Immature natural killer cell (primary cell): ENCODE results near the gene KMT5B. TPM values are rescaled to one million over a fixed set of nuclear protein-coding genes. Genes with fewer than 3 reads are reported as not detected.

Experiments
- DNase-seq, 3 donors: peaks; one replicate each; pipeline ENCODE4 v3.0.0; 2022; ENCODE audit warnings: mixed read lengths in 1 of 3
- H3K27ac Mint-ChIP-seq, 6 donors: one replicate each; pipeline ENCODE4 v1.8.0; 2020; ENCODE audit warnings: mixed read lengths in 6 of 6, mild to moderate bottlenecking in 5 of 6, inconsistent platforms in 4 of 6, moderate library complexity in 3 of 6
- H3K27me3 Mint-ChIP-seq, 3 donors: one replicate each; pipeline ENCODE4 v1.8.0; 2020 to 2021; ENCODE audit warnings: low read depth in 3 of 3, mild to moderate bottlenecking in 3 of 3, mixed read lengths in 3 of 3, moderate library complexity in 3 of 3, inconsistent platforms in 1 of 3
- H3K36me3 Mint-ChIP-seq, 3 donors: one replicate each; pipeline ENCODE4 v1.8.0; 2020; ENCODE audit warnings: mixed read lengths in 3 of 3, inconsistent platforms in 2 of 3, mild to moderate bottlenecking in 2 of 3
- H3K4me1 Mint-ChIP-seq, 2 donors: one replicate each; pipeline ENCODE4 v1.8.0; 2020; ENCODE audit warnings: inconsistent platforms in 2 of 2, mild to moderate bottlenecking in 2 of 2, mixed read lengths in 2 of 2, moderate library complexity in 1 of 2
- H3K4me3 Mint-ChIP-seq, 5 donors: one replicate each; pipeline ENCODE4 v1.8.0; 2020; ENCODE audit warnings: mild to moderate bottlenecking in 5 of 5, mixed read lengths in 5 of 5, inconsistent platforms in 3 of 5, moderate library complexity in 3 of 5
- H3K9me3 Mint-ChIP-seq, 6 donors: one replicate each; pipeline ENCODE4 v1.8.0; 2020; ENCODE audit warnings: mild to moderate bottlenecking in 6 of 6, mixed read lengths in 6 of 6, inconsistent platforms in 4 of 6, moderate library complexity in 3 of 6
- polyA plus RNA-seq, 3 donors: library from polyadenylated mRNA; unstranded; fragments of 300-500 nt; fragmentation: Illumina TruSeq; gene quantifications; one replicate each; pipeline ENCODE4 v1.2.3, GENCODE V29; 2021

Gene KMT5B
- polyA plus RNA-seq, 3 donors from 2014 or later = 23.9 to 58.5 (median 30.0) TPM

DNA sequence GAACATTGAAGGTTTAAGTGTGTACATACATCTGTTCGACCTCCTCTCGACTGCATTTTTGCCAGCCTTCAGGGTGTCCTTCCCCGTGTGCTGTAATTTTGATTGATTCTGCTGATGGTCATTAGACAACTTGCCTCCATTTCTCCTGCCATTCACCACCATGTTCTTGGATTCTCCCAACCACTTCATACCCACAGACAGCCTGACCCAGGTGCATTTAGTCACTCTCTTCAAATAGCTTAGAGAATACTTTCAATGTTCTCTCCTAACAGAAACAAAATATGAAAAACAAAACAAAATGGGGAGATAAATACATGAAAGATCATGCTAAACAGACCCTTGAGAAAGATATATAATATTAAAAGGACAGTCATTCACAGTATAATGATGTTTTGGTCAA, 23.2 kb downstream of the KMT5B start:
- no peaks in the 10 kb centered on the region for H3K9me3 Mint-ChIP-seq
- peaks cover 0 to 4% (median 1%) of the 10 kb centered on the region in 3 donors for H3K36me3 Mint-ChIP-seq
- no peak for DNase-seq
- H3K27me3 Mint-ChIP-seq = no peaks in the 10 kb centered on the region
- peak overlapping the region in 2 of 6 donors; percentile 2 to 8 for H3K27ac Mint-ChIP-seq
- peaks cover 42 to 60% of the 10 kb centered on the region in 2 donors for H3K4me1 Mint-ChIP-seq
- no peak overlapping the region for H3K4me3 Mint-ChIP-seq

DNA sequence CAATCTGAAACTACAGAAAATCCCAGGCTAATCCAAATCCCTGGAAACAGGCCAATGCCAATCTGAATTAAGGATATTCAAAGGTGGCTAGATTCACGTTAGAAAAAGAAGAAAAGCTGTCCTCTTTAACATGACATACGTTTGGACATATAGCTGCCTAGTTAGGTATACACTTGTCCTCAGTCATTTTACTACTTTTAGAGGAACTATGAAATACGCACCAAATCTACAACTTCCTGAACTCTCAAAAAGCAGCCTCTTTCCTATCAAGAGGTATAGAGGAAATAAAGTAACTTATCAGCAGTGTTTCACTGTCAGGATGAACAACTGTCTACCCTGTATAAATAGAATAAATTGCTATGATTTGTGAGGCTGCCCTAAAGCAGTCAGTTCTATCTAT, 24.0 kb downstream of the KMT5B start:
- no peaks in the 10 kb centered on the region for H3K27me3 Mint-ChIP-seq
- H3K4me3 Mint-ChIP-seq = no peak overlapping the region
- peaks cover 36 to 53% of the 10 kb centered on the region in 2 donors for H3K4me1 Mint-ChIP-seq
- DNase-seq = no peak
- H3K36me3 Mint-ChIP-seq = peaks cover 0 to 9% (median 7%) of the 10 kb centered on the region in 3 donors
- H3K27ac Mint-ChIP-seq = no peak overlapping the region
- no peaks in the 10 kb centered on the region for H3K9me3 Mint-ChIP-seq

DNA sequence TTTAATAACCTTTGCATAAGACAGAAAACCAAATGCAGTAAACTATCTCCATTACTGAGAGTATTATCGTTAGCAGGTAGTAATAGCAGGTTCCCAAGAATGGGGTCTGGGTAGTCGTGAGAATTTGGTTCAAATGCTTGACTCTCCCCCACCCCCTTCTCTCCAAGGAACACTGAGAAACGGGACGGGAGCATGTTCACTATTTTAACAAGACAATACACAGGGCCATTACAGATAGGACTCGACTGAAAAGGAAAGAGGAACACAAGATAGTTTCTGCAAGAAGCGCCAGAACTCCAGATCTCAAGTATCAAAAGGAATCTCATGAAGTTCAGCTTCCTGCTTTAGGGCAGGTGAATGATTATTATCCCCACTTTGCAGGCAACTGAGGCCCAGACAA, 27.0 kb downstream of the KMT5B start:
- Mint-ChIP-seq H3K27ac (peak overlapping the region in 1 of 6 donors; percentile 11), H3K27me3 (peaks cover 0 to 1% (median 0%) of the 10 kb centered on the region in 3 donors), H3K4me1 (peaks cover 13 to 28% of the 10 kb centered on the region in 2 donors), H3K36me3 (peaks cover 0 to 16% (median 14%) of the 10 kb centered on the region in 3 donors), H3K4me3 (no peak overlapping the region), H3K9me3 (no peaks in the 10 kb centered on the region)
- DNase-seq = no peak

DNA sequence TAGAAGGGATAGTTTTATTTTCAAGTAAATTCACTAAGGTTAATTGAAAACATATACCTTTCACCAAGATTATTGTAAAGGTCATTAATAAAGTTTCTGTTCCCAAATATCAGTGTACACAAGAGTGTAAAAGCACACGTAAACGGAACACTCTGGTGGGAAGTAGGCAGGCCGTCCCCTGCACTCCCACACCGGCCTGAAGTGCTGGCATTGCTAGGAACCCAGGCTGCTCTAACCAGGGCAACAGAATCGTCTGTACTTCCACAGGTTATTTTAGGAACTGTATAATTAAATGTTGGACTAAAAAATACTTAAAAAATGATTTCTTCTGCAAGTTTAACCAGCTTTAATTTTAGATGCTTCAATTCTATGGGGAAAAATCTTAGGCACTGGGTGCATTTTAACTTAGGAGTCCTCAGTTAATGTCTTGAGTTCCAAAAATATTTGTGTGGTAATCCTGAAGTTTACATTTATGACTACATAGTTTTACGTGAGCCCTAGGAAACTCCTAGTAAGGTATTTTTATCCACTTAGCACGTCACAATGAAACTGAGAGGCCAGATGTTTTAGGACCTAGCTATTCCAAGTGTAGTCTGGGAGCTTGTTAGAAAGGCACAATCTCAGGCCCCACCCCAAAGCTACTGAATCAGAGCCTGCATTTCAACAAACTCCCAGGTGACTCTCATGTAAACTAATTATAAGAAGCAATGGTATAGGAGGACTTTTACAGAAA, 31.2 kb downstream of the KMT5B start:
- H3K36me3 Mint-ChIP-seq = peaks cover 3 to 25% (median 23%) of the 10 kb centered on the region in 3 donors
- H3K4me1 Mint-ChIP-seq = peaks cover 3 to 6% of the 10 kb centered on the region in 2 donors
- no peak overlapping the region for H3K27ac Mint-ChIP-seq

DNA sequence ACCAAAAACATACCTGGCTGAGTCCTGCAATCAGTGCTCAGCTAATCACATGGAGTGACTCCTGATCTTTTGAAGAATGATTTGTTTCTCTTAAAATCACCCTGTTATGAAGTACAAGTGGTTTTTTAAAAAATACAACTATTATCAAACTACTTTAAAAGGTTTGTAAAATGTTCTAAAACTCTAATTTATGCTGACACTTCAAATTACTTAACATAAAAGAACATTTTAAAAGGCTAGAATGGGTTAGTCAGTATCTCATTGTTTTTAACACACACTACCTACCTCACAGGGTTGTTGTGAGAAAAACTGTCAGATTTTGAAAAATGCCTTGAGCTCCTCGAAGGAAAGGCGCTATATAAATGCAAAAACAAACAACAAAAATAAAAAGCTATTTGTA, 33.2 kb downstream of the KMT5B start:
- Mint-ChIP-seq H3K36me3 (peaks cover 7 to 32% (median 21%) of the 10 kb centered on the region in 3 donors), H3K9me3 (no peaks in the 10 kb centered on the region), H3K4me3 (no peak overlapping the region), H3K4me1 (peaks cover 0 to 6% of the 10 kb centered on the region in 2 donors), H3K27me3 (peaks cover 0 to 1% (median 0%) of the 10 kb centered on the region in 3 donors), H3K27ac (no peak overlapping the region)
- no peak for DNase-seq

More for the DNA sequence above, 31.2 kb downstream of the KMT5B start:
- Mint-ChIP-seq H3K4me3 (no peak overlapping the region), H3K9me3 (no peaks in the 10 kb centered on the region), H3K27me3 (peaks cover 0 to 1% (median 0%) of the 10 kb centered on the region in 3 donors)
- DNase-seq = no peak

DNA sequence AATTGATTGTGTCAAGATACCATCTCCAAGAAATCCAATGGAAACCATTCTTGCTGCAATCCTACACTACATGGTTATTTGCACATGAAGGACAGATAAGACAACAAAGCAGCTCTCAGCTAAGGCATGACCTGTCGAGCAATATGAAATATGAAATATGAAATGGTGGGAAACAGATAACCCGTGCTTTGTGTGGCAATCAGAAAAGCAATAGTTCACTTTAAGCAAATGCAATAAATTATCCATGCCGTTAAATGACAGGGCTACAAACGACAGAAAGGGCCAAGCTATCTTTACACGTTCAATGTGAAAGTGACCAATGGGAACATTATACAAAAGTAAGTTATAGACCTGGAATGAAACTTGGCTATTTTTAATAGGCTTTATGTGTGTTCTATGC, 35.2 kb downstream of the KMT5B start:
- Mint-ChIP-seq H3K27me3 (peaks cover 0 to 2% (median 0%) of the 10 kb centered on the region in 3 donors), H3K27ac (no peak overlapping the region), H3K4me1 (peaks cover 0 to 6% of the 10 kb centered on the region in 2 donors), H3K9me3 (no peaks in the 10 kb centered on the region), H3K36me3 (peaks cover 7 to 33% (median 22%) of the 10 kb centered on the region in 3 donors), H3K4me3 (no peak overlapping the region)
- DNase-seq = no peak

DNA sequence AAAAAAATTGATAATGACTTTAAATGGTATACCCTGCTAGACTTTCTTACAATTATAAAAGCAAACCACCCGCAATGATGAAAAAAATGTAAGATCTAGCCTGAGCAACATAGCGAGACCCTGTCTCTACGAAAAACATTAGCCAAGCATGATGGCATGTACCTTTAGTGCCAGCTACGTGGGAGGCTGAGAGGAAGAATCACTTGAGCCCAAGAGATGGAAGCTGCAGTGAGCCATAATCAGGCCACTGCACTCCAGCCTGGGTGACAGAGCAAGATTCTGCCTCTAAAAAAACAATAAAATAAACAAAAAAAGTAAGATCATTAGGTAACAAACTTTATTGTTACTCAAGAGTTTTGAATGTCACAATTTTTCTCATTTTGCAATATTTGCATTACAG, 39.2 kb downstream of the KMT5B start:
- no peak overlapping the region for H3K4me3 Mint-ChIP-seq
- H3K36me3 Mint-ChIP-seq = peaks cover 12 to 47% (median 32%) of the 10 kb centered on the region in 3 donors
- no peak overlapping the region for H3K27ac Mint-ChIP-seq
- peaks cover 0 to 2% (median 0%) of the 10 kb centered on the region in 3 donors for H3K27me3 Mint-ChIP-seq
- H3K4me1 Mint-ChIP-seq = peaks cover 0 to 6% of the 10 kb centered on the region in 2 donors
- H3K9me3 Mint-ChIP-seq = no peaks in the 10 kb centered on the region
- DNase-seq = no peak

DNA sequence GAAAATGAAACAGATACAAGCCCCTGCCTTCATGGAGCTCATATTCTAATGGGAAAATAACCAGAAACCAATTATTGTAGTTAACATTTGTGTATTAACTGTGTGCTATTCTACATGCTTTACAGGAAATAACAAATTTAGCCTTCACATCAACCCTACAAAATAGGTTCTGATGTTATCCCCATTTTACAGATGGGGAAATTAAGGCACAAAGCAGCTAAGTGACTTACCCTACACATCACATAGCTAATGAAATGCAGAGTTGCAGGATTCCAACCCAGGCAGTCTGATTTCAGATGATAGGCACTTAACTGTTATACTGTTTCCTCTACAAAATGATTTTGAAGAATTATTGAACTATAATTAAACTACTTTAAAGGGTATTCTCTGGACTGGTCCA, 43.7 kb downstream of the KMT5B start:
- DNase-seq = no peak
- no peaks in the 10 kb centered on the region for H3K4me1 Mint-ChIP-seq
- peaks cover 16 to 47% (median 30%) of the 10 kb centered on the region in 3 donors for H3K36me3 Mint-ChIP-seq
- H3K27me3 Mint-ChIP-seq = peaks cover 0 to 1% (median 0%) of the 10 kb centered on the region in 3 donors
- H3K27ac Mint-ChIP-seq = no peak overlapping the region
- no peaks in the 10 kb centered on the region for H3K9me3 Mint-ChIP-seq
- no peak overlapping the region for H3K4me3 Mint-ChIP-seq

DNA sequence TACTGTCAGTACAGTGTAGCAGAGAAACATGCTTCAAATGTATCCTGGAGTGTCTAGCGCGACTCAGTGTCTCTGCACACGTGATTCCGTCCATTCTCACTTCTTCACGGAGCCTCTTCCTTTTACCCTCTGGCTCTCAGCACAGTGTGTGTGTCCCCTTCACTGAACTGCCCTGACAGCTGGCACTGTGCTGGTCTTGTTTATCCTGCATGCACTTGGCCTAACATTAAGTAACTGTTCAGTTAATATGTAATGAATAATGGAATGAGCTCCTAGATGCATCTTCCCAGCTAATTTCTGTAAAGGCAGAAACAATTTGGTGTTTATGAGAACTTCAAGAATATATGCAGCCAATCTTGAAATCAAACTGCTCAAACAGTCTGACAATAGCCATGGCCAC, 44.4 kb downstream of the KMT5B start:
- Mint-ChIP-seq H3K9me3 (no peaks in the 10 kb centered on the region), H3K4me1 (no peaks in the 10 kb centered on the region), H3K36me3 (peaks cover 16 to 40% (median 26%) of the 10 kb centered on the region in 3 donors), H3K4me3 (no peak overlapping the region), H3K27me3 (no peaks in the 10 kb centered on the region), H3K27ac (peak overlapping the region in 1 of 6 donors; percentile 14)
- DNase-seq = no peak

DNA sequence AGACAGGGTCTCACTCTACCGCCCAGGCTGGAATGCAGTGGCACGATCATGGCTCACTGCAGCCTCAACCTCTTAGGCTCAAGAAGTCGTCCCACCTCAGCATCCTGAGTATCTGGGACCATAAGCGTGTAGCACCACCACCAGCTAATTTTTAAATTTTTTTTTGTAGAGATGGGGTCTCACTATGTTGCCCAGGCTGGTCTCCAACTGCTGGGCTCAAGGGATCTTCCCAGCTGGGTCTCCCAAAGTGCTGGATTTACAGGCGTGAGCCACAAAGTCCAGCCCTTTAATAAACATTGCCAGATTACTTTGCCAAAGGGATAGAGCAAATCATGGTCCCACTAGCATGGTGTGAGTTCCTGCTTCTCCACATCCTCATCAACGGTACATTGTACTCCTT, 45.6 kb downstream of the KMT5B start:
- Mint-ChIP-seq H3K36me3 (peaks cover 16 to 34% (median 23%) of the 10 kb centered on the region in 3 donors), H3K27ac (no peak overlapping the region), H3K9me3 (no peaks in the 10 kb centered on the region), H3K4me1 (no peaks in the 10 kb centered on the region), H3K4me3 (no peak overlapping the region), H3K27me3 (no peaks in the 10 kb centered on the region)
- DNase-seq = no peak

DNA sequence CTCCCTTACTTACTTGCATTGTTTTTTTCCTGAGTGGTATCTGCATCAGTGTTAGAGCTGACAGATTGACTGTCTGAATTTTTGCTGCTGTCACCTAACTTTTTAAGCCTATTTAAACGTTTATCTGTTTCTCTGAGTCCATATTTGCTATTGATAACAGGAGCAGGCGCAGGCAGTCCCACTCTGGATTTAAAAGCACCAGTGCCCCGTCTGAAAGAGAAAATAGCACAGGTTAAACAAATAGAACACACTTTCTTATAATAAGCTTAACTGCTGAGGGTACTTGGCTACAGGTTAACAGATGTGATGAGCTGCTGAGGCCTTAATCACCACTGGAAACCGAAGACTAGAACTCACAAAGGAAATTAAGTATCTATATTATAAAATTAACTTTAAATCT, 46.1 kb downstream of the KMT5B start:
- H3K9me3 Mint-ChIP-seq = no peaks in the 10 kb centered on the region
- DNase-seq = no peak
- no peaks in the 10 kb centered on the region for H3K4me1 Mint-ChIP-seq
- no peak overlapping the region for H3K27ac Mint-ChIP-seq
- H3K27me3 Mint-ChIP-seq = no peaks in the 10 kb centered on the region
- no peak overlapping the region for H3K4me3 Mint-ChIP-seq
- peaks cover 16 to 36% (median 23%) of the 10 kb centered on the region in 3 donors for H3K36me3 Mint-ChIP-seq

DNA sequence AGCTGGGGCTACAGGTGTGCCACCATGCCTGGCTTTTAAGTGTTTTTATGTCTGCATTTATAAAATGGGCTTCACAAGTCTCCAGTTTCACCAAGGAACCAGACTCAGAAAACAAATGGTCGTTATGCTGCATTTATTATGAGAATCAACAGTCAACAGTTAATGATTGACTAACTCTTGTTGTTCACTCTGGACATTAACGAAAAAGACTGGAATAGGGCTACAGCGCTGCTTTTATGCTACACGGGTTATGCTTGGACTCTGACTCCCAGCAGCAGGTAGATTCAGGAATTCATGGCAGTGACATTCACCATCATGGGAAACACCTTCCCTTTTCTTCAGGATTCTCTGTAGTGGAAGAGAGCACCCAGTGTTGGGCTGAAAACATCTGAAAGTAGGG, 47.5 kb downstream of the KMT5B start:
- Mint-ChIP-seq H3K9me3 (no peaks in the 10 kb centered on the region), H3K4me1 (no peaks in the 10 kb centered on the region), H3K27ac (no peak overlapping the region), H3K4me3 (no peak overlapping the region), H3K27me3 (peaks cover 1 to 2% (median 2%) of the 10 kb centered on the region in 3 donors), H3K36me3 (peaks cover 16 to 38% (median 17%) of the 10 kb centered on the region in 3 donors)
- no peak for DNase-seq

DNA sequence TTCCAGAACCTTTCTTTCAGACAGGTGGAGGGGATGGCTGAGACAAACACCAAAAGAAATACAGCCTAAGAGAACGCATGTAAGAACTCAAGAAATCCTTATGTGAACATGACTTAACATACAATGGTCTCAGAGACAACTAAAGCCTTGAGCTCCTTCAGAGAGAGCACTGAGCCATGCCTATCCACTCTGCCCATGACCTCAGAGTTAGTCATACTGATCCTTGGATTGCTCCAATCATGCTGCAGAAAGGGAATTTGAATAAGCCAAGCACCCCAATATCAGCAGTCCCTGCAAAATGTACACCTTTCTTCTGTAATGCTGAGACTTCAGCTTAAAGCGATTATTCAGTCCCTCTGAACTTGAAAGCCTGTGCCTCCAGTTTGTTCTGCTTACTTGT, 48.7 kb downstream of the KMT5B start:
- Mint-ChIP-seq H3K36me3 (peaks cover 10 to 33% (median 13%) of the 10 kb centered on the region in 3 donors), H3K9me3 (no peaks in the 10 kb centered on the region), H3K4me3 (no peak overlapping the region), H3K27me3 (peaks cover 1 to 2% (median 2%) of the 10 kb centered on the region in 3 donors), H3K27ac (peak overlapping the region in 1 of 6 donors; percentile 6), H3K4me1 (no peaks in the 10 kb centered on the region)
- no peak for DNase-seq

DNA sequence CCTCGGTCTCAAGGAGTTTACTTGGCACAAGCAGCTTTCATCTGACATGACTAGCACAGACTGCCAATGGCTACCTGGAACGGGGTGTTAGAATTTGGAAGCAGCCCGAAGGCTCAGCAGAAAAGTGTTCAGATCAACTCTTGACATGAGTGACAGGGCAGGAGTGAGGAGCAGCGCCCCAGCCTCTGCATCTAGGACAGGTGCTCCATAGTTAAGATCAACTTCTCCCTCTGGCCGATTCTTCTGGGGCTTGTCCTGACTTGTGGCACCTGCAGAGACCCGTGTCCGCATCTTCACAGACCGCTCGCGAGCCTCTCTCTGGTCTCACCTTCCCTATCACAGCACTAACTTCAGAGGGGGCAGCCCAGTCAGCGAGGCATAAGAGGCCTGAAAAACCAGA, 49.4 kb downstream of the KMT5B start:
- H3K27ac Mint-ChIP-seq = no peak overlapping the region
- H3K4me1 Mint-ChIP-seq = no peaks in the 10 kb centered on the region
- peaks cover 7 to 32% (median 10%) of the 10 kb centered on the region in 3 donors for H3K36me3 Mint-ChIP-seq
- DNase-seq = no peak
- H3K9me3 Mint-ChIP-seq = no peaks in the 10 kb centered on the region
- no peak overlapping the region for H3K4me3 Mint-ChIP-seq
- peaks cover 1 to 2% (median 2%) of the 10 kb centered on the region in 3 donors for H3K27me3 Mint-ChIP-seq
